ENCODE data around the gene ZNF385B. TPM values are rescaled to one million over a fixed set of nuclear protein-coding genes. Genes with fewer than 3 reads are reported as not detected.

Gene ZNF385B
- total and polyA plus RNA-seq, 4 donors = 3.0 to 7.2 (median 3.9) TPM

- Histone ChIP-seq H3K27me3 (ENCODE audit: control insufficient read depth in 4 of 4, insufficient read depth in 4 of 4, low read length in 3 of 4) (no peaks in the 10 kb centered on the region), H3K4me1 (ENCODE audit: control insufficient read depth in 4 of 4, insufficient read depth in 4 of 4, low read length in 3 of 4) (peaks cover 0 to 7% (median under 1%) of the 10 kb centered on the region in 4 donors), H3K27ac (ENCODE audit: low read depth in 1 of 2, low read length in 2 of 2) (no peak overlapping the region), H3K36me3 (ENCODE audit: control insufficient read depth in 4 of 4, insufficient read depth in 3 of 4, low read depth in 1 of 4, low read length in 3 of 4) (peaks cover 0 to 2% (median 0%) of the 10 kb centered on the region in 4 donors), H3K9ac (ENCODE audit: low read depth in 1 of 2, low read length in 2 of 2) (no peak overlapping the region), H3K4me3 (ENCODE audit: low read depth in 1 of 3, low read length in 3 of 3) (no peak overlapping the region), H3K9me3 (ENCODE audit: control insufficient read depth in 4 of 4, low read length in 3 of 4) (no peaks in the 10 kb centered on the region)
- WGBS = 40% methylated on average over 1 of the region's 1 CpG
- no peak for TF ChIP-seq HNF4G (IDR thresholded peaks at IDR 0.05)
- no peak for TF ChIP-seq NR2F2 (IDR thresholded peaks at IDR 0.05)
- no peak for TF ChIP-seq RAD21 (IDR thresholded peaks at IDR 0.05)
- TF ChIP-seq, protein P1, sequence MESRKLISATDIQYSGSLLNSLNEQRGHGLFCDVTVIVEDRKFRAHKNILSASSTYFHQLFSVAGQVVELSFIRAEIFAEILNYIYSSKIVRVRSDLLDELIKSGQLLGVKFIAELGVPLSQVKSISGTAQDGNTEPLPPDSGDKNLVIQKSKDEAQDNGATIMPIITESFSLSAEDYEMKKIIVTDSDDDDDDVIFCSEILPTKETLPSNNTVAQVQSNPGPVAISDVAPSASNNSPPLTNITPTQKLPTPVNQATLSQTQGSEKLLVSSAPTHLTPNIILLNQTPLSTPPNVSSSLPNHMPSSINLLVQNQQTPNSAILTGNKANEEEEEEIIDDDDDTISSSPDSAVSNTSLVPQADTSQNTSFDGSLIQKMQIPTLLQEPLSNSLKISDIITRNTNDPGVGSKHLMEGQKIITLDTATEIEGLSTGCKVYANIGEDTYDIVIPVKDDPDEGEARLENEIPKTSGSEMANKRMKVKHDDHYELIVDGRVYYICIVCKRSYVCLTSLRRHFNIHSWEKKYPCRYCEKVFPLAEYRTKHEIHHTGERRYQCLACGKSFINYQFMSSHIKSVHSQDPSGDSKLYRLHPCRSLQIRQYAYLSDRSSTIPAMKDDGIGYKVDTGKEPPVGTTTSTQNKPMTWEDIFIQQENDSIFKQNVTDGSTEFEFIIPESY (IDR thresholded peaks at IDR 0.05) = no peak
- TF ChIP-seq, protein P2, sequence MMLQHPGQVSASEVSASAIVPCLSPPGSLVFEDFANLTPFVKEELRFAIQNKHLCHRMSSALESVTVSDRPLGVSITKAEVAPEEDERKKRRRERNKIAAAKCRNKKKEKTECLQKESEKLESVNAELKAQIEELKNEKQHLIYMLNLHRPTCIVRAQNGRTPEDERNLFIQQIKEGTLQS (IDR thresholded peaks at IDR 0.05) = no peak
- TF ChIP-seq FOXA2 (IDR thresholded peaks at IDR 0.05) = no peak
- no peak for TF ChIP-seq SP1 (IDR thresholded peaks at IDR 0.05)
- TF ChIP-seq YY1 (IDR thresholded peaks at IDR 0.05) = no peak
- no peak for TF ChIP-seq EGR1 (IDR thresholded peaks at IDR 0.05; ENCODE audit: low read depth in 2 of 2)
- TF ChIP-seq JUND (IDR thresholded peaks at IDR 0.05) = no peak
- TF ChIP-seq TAF1 (conservative IDR thresholded peaks at IDR 0.05) = no peak
- DNase-seq (ENCODE audit: low spot score) = no peak
These were observed 309.8 kb downstream of the ZNF385B start for GRCh38 chr2:179551539-179552045.

GRCh38 chr2:179550849-179551248 lies 310.6 kb downstream of the ZNF385B start:
- Histone ChIP-seq H3K36me3 (ENCODE audit: control insufficient read depth in 4 of 4, insufficient read depth in 3 of 4, low read depth in 1 of 4, low read length in 3 of 4) (peaks cover 0 to 2% (median 0%) of the 10 kb centered on the region in 4 donors), H3K27ac (ENCODE audit: low read depth in 1 of 2, low read length in 2 of 2) (no peak overlapping the region), H3K9ac (ENCODE audit: low read depth in 1 of 2, low read length in 2 of 2) (no peak overlapping the region), H3K27me3 (ENCODE audit: control insufficient read depth in 4 of 4, insufficient read depth in 4 of 4, low read length in 3 of 4) (no peaks in the 10 kb centered on the region), H3K9me3 (ENCODE audit: control insufficient read depth in 4 of 4, low read length in 3 of 4) (no peaks in the 10 kb centered on the region), H3K4me1 (ENCODE audit: control insufficient read depth in 4 of 4, insufficient read depth in 4 of 4, low read length in 3 of 4) (peaks cover 0 to 7% (median under 1%) of the 10 kb centered on the region in 4 donors), H3K4me3 (ENCODE audit: low read depth in 1 of 3, low read length in 3 of 3) (no peak overlapping the region)
- no peak for TF ChIP-seq JUND (IDR thresholded peaks at IDR 0.05)
- no peak for TF ChIP-seq NR2F2 (IDR thresholded peaks at IDR 0.05)
- TF ChIP-seq REST (IDR thresholded peaks at IDR 0.05) = no peak
- no peak for TF ChIP-seq MAX (IDR thresholded peaks at IDR 0.05)
- peak in 1 of 2 donors; percentile 13 for TF ChIP-seq EGR1 (IDR thresholded peaks at IDR 0.05; ENCODE audit: low read depth in 2 of 2)
- TF ChIP-seq, protein P3, sequence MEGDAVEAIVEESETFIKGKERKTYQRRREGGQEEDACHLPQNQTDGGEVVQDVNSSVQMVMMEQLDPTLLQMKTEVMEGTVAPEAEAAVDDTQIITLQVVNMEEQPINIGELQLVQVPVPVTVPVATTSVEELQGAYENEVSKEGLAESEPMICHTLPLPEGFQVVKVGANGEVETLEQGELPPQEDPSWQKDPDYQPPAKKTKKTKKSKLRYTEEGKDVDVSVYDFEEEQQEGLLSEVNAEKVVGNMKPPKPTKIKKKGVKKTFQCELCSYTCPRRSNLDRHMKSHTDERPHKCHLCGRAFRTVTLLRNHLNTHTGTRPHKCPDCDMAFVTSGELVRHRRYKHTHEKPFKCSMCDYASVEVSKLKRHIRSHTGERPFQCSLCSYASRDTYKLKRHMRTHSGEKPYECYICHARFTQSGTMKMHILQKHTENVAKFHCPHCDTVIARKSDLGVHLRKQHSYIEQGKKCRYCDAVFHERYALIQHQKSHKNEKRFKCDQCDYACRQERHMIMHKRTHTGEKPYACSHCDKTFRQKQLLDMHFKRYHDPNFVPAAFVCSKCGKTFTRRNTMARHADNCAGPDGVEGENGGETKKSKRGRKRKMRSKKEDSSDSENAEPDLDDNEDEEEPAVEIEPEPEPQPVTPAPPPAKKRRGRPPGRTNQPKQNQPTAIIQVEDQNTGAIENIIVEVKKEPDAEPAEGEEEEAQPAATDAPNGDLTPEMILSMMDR (IDR thresholded peaks at IDR 0.05; ENCODE audit: low read depth, low read length, missing input control) = no peak
- peak in 1 of 2 donors; percentile 12 for TF ChIP-seq HNF4A (conservative IDR thresholded peaks at IDR 0.05)
- TF ChIP-seq, protein P2 (IDR thresholded peaks at IDR 0.05) = no peak
- no peak for TF ChIP-seq TAF1 (conservative IDR thresholded peaks at IDR 0.05)
- WGBS = 77% methylated on average over 4 of the region's 4 CpGs
- no peak for DNase-seq (ENCODE audit: low spot score)
